Neural progenitor cell (in vitro differentiated cells): ENCODE measurements around the gene ESRRG. TPM values are rescaled to one million over a fixed set of nuclear protein-coding genes. Genes with fewer than 3 reads are reported as not detected.

Source experiments
- DNase-seq: peaks from one replicate; pipeline ENCODE4 v3.0.0-alpha.2; 2016; ENCODE audit warnings: low spot score
- H2AFZ ChIP-seq: fragments of 200-600 bp; sonication (generic); replicated peaks from 2 replicates; pipeline ENCODE4 v1.6.1; 2016; ENCODE audit warnings: antibody characterized with exemption
- H3F3A ChIP-seq: fragments of 200-600 bp; sonication (generic); 2 replicates; pipeline ENCODE4 v1.6.1; 2016; ENCODE audit warnings: antibody characterized with exemption, low read depth
- H3K27ac ChIP-seq: fragments of 200-600 bp; sonication (generic); 2 replicates; pipeline ENCODE4 v1.5.1; 2016; ENCODE audit warnings: mild to moderate bottlenecking
- H3K27me3 ChIP-seq: fragments of 200-600 bp; sonication (generic); 2 replicates; pipeline ENCODE4 v1.6.1; 2016; ENCODE audit warnings: mild to moderate bottlenecking, moderate library complexity
- H3K36me3 ChIP-seq: fragments of 200-600 bp; sonication (generic); 2 replicates; pipeline ENCODE4 v1.5.1; 2016
- H3K4me1 ChIP-seq: fragments of 200-600 bp; sonication (generic); 2 replicates; pipeline ENCODE4 v1.6.1; 2016; ENCODE audit warnings: mixed run types
- H3K4me2 ChIP-seq: fragments of 200-600 bp; sonication (generic); 2 replicates; pipeline ENCODE4 v1.6.1; 2016
- H3K4me3 ChIP-seq: fragments of 200-600 bp; sonication (generic); 2 replicates; pipeline ENCODE4 v1.5.1; 2016
- H3K79me2 ChIP-seq: fragments of 200-600 bp; sonication (generic); 2 replicates; pipeline ENCODE4 v1.6.1; 2016; ENCODE audit warnings: low read depth
- H3K9ac ChIP-seq: fragments of 200-600 bp; sonication (generic); 2 replicates; pipeline ENCODE4 v1.6.1; 2016
- H3K9me3 ChIP-seq: fragments of 200-600 bp; sonication (generic); 2 replicates; pipeline ENCODE4 v1.5.1; 2016; ENCODE audit warnings: low read depth
- H4K20me1 ChIP-seq: fragments of 200-600 bp; sonication (generic); 2 replicates; pipeline ENCODE4 v1.6.1; 2016; ENCODE audit warnings: low read depth
- H3K27ac Mint-ChIP-seq: 3 replicates; pipeline ENCODE4 v1.8.0; 2021; ENCODE audit warnings: mixed read lengths
- H3K27me3 Mint-ChIP-seq: 2 replicates; pipeline ENCODE4 v1.8.0; 2022; ENCODE audit warnings: low read depth, mild to moderate bottlenecking, inconsistent platforms, moderate library complexity, mixed read lengths; ENCODE audit not compliant: insufficient read depth
- H3K36me3 Mint-ChIP-seq: 3 replicates; pipeline ENCODE4 v1.8.0; 2021; ENCODE audit warnings: mixed read lengths
- H3K4me1 Mint-ChIP-seq: 3 replicates; pipeline ENCODE4 v1.8.0; 2021; ENCODE audit warnings: mixed read lengths
- H3K4me3 Mint-ChIP-seq: 3 replicates; pipeline ENCODE4 v1.8.0; 2021; ENCODE audit warnings: mild to moderate bottlenecking, moderate library complexity, mixed read lengths
- H3K9me3 Mint-ChIP-seq: 3 replicates; pipeline ENCODE4 v1.8.0; 2020; ENCODE audit warnings: mixed read lengths
- CTCF ChIP-seq: fragments of 200-600 bp; sonication (generic); IDR thresholded peaks from 2 replicates; pipeline ENCODE4 v1.5.1; 2017; ENCODE audit warnings: antibody characterized with exemption, mild to moderate bottlenecking
- EZH2 ChIP-seq: fragments of 200-600 bp; sonication (generic); IDR thresholded peaks from 2 replicates; pipeline ENCODE4 v1.6.1; 2017; ENCODE audit warnings: antibody characterized with exemption, mild to moderate bottlenecking, moderate library complexity
- EZH2phosphoT487 ChIP-seq: fragments of 200-600 bp; sonication (generic); IDR thresholded peaks from 2 replicates; pipeline ENCODE4 v1.6.1; 2017; ENCODE audit warnings: antibody characterized with exemption
- total RNA-seq: library from RNA; depleted of rRNA; stranded (reverse); fragments of >200 nt; gene quantifications from 2 replicates; pipeline ENCODE4 v1.2.3, GENCODE V29; 2015; ENCODE audit warnings: low replicate concordance

ESRRG gene
- total RNA-seq, 1 donor from 2014 or later: 3.0 TPM

GRCh38 chr1:216563087-216563486 is 160.1 kb downstream of the ESRRG start:
- H3K4me3 Mint-ChIP-seq: no peak overlapping the region
- Histone ChIP-seq H3K9ac (no peak overlapping the region), H3K79me2 (no peaks in the 10 kb centered on the region), H3K4me3 (no peak overlapping the region), H3F3A (no peaks in the 10 kb centered on the region), H3K27me3 (no peaks in the 10 kb centered on the region), H2AFZ (no peak overlapping the region), H4K20me1 (no peaks in the 10 kb centered on the region), H3K9me3 (no peaks in the 10 kb centered on the region), H3K4me2 (no peak overlapping the region), H3K4me1 (no peaks in the 10 kb centered on the region), H3K36me3 (no peaks in the 10 kb centered on the region), H3K27ac (no peak overlapping the region)
- peaks cover 2% of the 10 kb centered on the region for H3K27me3 Mint-ChIP-seq
- H3K9me3 Mint-ChIP-seq: no peaks in the 10 kb centered on the region
- H3K4me1 Mint-ChIP-seq: peaks cover 23% of the 10 kb centered on the region
- TF ChIP-seq EZH2phosphoT487: no peak
- TF ChIP-seq EZH2: no peak
- TF ChIP-seq CTCF: no peak
- no peak for DNase-seq
- H3K36me3 Mint-ChIP-seq: no peaks in the 10 kb centered on the region
- H3K27ac Mint-ChIP-seq: no peak overlapping the region

- TF ChIP-seq EZH2phosphoT487 (no peak), CTCF (peak; percentile 21)
- Mint-ChIP-seq H3K27ac (no peak overlapping the region), H3K4me3 (no peak overlapping the region), H3K36me3 (no peaks in the 10 kb centered on the region), H3K27me3 (peaks cover 2% of the 10 kb centered on the region), H3K9me3 (no peaks in the 10 kb centered on the region), H3K4me1 (peaks cover 23% of the 10 kb centered on the region)
- Histone ChIP-seq H3K4me2 (no peak overlapping the region), H2AFZ (no peak overlapping the region), H3K27me3 (no peaks in the 10 kb centered on the region), H3K27ac (no peak overlapping the region), H3F3A (no peaks in the 10 kb centered on the region), H3K79me2 (no peaks in the 10 kb centered on the region), H4K20me1 (no peaks in the 10 kb centered on the region), H3K4me3 (no peak overlapping the region), H3K9me3 (no peaks in the 10 kb centered on the region), H3K4me1 (no peaks in the 10 kb centered on the region), H3K36me3 (no peaks in the 10 kb centered on the region), H3K9ac (no peak overlapping the region)
- peak; percentile 25 for DNase-seq
Observed at GRCh38 chr1:216562383-216562782, 160.8 kb downstream of the ESRRG start.

- Mint-ChIP-seq H3K9me3 (no peaks in the 10 kb centered on the region), H3K27me3 (peaks cover 2% of the 10 kb centered on the region)
Observed at GRCh38 chr1:216560527-216560926, 162.7 kb downstream of the ESRRG start.

More at GRCh38 chr1:216560527-216560926, 162.7 kb downstream of the ESRRG start:
- no peaks in the 10 kb centered on the region for H3K36me3 Mint-ChIP-seq
- Histone ChIP-seq H3K4me2 (no peak overlapping the region), H3K4me1 (no peaks in the 10 kb centered on the region), H3K9me3 (no peaks in the 10 kb centered on the region), H3K79me2 (no peaks in the 10 kb centered on the region), H3F3A (no peaks in the 10 kb centered on the region), H3K36me3 (no peaks in the 10 kb centered on the region), H3K9ac (no peak overlapping the region), H3K4me3 (no peak overlapping the region), H4K20me1 (no peaks in the 10 kb centered on the region), H2AFZ (no peak overlapping the region), H3K27ac (no peak overlapping the region), H3K27me3 (no peaks in the 10 kb centered on the region)
- peaks cover 27% of the 10 kb centered on the region for H3K4me1 Mint-ChIP-seq
- DNase-seq: no peak
- no peak for TF ChIP-seq EZH2phosphoT487
- no peak for TF ChIP-seq EZH2
- TF ChIP-seq CTCF: no peak
- H3K4me3 Mint-ChIP-seq: no peak overlapping the region
- no peak overlapping the region for H3K27ac Mint-ChIP-seq
